Parathyroid adenoma (tissue), 2 donors: ENCODE data around the gene KLK15.

Experiments
- H2AFZ ChIP-seq: fragments of 300-600 bp; sonication (generic); one replicate; pipeline ENCODE4 v1.7.0; 2017; ENCODE audit warnings: antibody characterized with exemption, mild to moderate bottlenecking
- H3K27ac ChIP-seq: fragments of 300-600 bp; sonication (generic); one replicate; pipeline ENCODE4 v1.7.0; 2017
- H3K27me3 ChIP-seq: fragments of 300-600 bp; sonication (generic); one replicate; pipeline ENCODE4 v1.7.0; 2017; ENCODE audit warnings: low read length; ENCODE audit not compliant: control insufficient read depth, insufficient read depth
- H3K36me3 ChIP-seq: fragments of 300-600 bp; sonication (generic); one replicate; pipeline ENCODE4 v1.7.0; 2017; ENCODE audit warnings: low read length; ENCODE audit not compliant: control insufficient read depth, insufficient read depth
- H3K4me1 ChIP-seq: fragments of 300-600 bp; sonication (generic); one replicate; pipeline ENCODE4 v1.7.0; 2017; ENCODE audit warnings: control low read depth
- H3K4me2 ChIP-seq: fragments of 300-600 bp; sonication (generic); one replicate; pipeline ENCODE4 v1.7.0; 2017; ENCODE audit warnings: low read length
- H3K4me3 ChIP-seq: fragments of 300-600 bp; sonication (generic); one replicate; pipeline ENCODE4 v1.7.0; 2017; ENCODE audit warnings: low read depth, low read length
- H3K79me2 ChIP-seq: fragments of 300-600 bp; sonication (generic); one replicate; pipeline ENCODE4 v1.7.0; 2017; ENCODE audit warnings: control low read depth
- H3K9ac ChIP-seq: fragments of 300-600 bp; sonication (generic); one replicate; pipeline ENCODE4 v1.7.0; 2017; ENCODE audit warnings: mild to moderate bottlenecking
- H3K9me3 ChIP-seq: fragments of 300-600 bp; sonication (generic); one replicate; pipeline ENCODE4 v1.7.0; 2017; ENCODE audit warnings: low read length; ENCODE audit not compliant: control insufficient read depth
- TF ChIP-seq, protein P1 (sequence below): fragments of 300-600 bp; sonication (generic); IDR thresholded peaks from one replicate; pipeline ENCODE4 v1.7.0; 2017; ENCODE audit warnings: antibody characterized with exemption, mild to moderate bottlenecking
- donor health status: primary hyperparathyroidism.

KLK15 gene

DNA sequence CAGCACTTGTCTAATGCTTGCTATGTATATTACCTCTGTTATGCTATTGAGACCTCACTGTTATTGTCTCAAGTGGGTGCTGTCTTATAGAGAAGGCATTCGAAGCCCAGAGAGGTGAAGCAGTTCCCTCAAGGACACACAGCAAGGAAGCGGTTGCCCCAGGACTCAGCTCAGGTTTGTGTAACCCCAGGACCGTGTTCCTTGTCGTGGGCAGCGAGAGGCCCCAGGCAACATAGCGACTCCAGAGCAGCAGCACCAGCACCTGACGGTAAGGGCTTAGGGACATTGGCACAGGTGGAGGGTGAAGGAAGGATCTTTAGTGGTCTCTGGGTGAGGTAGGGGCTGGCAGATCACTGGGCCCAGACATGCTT, 2.4 kb downstream of the KLK15 start:
- Histone ChIP-seq H2AFZ (no peak overlapping the region), H3K4me1 (no peaks in the 10 kb centered on the region), H3K36me3 (no peaks in the 10 kb centered on the region), H3K9ac (no peak overlapping the region), H3K4me2 (no peak overlapping the region), H3K4me3 (no peak overlapping the region), H3K79me2 (no peaks in the 10 kb centered on the region), H3K27me3 (no peaks in the 10 kb centered on the region), H3K9me3 (no peaks in the 10 kb centered on the region), H3K27ac (no peak overlapping the region)
- TF ChIP-seq, protein P1, sequence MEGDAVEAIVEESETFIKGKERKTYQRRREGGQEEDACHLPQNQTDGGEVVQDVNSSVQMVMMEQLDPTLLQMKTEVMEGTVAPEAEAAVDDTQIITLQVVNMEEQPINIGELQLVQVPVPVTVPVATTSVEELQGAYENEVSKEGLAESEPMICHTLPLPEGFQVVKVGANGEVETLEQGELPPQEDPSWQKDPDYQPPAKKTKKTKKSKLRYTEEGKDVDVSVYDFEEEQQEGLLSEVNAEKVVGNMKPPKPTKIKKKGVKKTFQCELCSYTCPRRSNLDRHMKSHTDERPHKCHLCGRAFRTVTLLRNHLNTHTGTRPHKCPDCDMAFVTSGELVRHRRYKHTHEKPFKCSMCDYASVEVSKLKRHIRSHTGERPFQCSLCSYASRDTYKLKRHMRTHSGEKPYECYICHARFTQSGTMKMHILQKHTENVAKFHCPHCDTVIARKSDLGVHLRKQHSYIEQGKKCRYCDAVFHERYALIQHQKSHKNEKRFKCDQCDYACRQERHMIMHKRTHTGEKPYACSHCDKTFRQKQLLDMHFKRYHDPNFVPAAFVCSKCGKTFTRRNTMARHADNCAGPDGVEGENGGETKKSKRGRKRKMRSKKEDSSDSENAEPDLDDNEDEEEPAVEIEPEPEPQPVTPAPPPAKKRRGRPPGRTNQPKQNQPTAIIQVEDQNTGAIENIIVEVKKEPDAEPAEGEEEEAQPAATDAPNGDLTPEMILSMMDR, result no peak

DNA sequence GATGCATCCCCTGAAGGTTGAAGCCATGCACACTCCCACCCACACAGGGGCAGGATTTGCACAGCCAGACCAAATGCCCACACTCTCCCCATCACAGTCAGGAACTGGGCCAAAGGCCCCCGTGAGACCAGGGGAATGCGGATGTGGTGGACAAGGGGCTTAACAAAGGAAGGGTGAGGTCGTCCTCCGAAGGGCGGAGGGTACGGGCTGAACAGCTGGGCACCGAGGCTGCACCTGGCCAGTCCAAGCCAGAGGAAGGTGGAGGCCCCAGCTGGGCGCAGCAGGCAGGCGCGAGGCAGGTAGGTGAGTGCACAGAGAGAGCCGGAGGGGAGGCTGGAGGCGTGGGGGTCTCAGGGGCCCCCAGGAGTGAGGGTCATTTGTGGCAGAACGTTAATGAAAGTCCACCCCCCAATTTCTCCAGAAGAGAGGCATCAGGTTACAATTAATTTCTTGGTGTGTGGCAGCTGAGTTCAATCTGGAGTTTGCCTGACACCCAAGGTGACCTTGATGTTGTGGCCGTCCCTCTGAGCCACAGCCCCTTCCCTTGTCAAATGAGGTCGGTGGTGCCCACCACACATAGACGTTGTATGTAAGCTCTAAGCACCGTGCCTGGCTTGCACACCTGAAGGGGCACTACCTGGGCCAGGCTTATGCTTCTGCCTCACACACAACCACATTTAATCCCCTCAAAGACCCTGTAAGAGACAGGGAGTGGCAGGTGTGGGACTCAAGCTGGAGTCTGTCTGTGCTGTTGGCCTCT, 2.9 kb downstream of the KLK15 start:
- Histone ChIP-seq H3K79me2 (no peaks in the 10 kb centered on the region), H3K4me3 (no peak overlapping the region), H3K36me3 (no peaks in the 10 kb centered on the region), H2AFZ (no peak overlapping the region), H3K9ac (no peak overlapping the region), H3K27ac (no peak overlapping the region), H3K9me3 (no peaks in the 10 kb centered on the region), H3K27me3 (no peaks in the 10 kb centered on the region), H3K4me1 (no peaks in the 10 kb centered on the region), H3K4me2 (no peak overlapping the region)
- TF ChIP-seq, protein P1, result no peak

DNA sequence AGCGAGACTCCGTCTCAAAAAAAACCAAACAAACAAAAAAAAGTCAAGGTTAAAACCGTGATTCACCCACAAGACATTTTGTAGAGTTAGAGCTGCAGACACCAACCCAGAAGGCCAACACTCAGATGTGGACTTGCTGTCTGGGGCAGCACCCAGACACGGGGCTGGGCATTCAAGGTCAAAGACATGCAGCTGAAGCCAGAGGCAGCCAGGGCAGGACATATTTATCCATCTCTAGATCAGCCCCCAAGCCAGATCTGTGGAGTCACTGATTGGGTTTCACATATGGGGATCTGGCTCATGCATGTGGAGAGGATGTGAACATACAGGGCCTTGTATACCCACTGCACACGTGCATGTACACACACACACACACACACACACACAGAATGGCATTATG, 3.6 kb downstream of the KLK15 start:
- no peak overlapping the region for H3K4me2 ChIP-seq
- H3K36me3 ChIP-seq, result no peaks in the 10 kb centered on the region
- H3K27me3 ChIP-seq, result no peaks in the 10 kb centered on the region
- H3K4me3 ChIP-seq, result no peak overlapping the region
- no peak overlapping the region for H2AFZ ChIP-seq
- H3K9me3 ChIP-seq, result no peaks in the 10 kb centered on the region
- TF ChIP-seq, protein P1, result no peak
- no peak overlapping the region for H3K27ac ChIP-seq
- no peak overlapping the region for H3K9ac ChIP-seq
- no peaks in the 10 kb centered on the region for H3K4me1 ChIP-seq
- no peaks in the 10 kb centered on the region for H3K79me2 ChIP-seq

DNA sequence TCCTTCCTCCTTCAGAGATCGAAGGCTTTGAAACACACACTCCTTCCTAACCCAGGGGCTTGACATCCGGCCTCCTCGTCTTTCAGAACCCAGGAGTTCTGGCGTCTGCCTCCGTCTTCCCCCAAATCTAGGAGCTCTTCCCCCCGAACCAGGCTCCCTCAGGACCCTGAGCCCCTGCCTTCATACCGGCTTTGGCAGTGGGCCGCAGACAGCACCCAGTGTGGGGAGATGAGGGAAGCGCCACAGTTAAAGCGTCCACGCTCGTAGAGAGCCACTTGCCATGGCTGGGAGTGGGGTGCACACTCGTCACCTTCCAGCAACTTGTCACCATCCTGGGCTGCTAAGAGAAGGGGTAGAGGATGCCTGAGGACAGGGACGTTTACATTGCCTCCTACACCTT, 5.9 kb downstream of the KLK15 start:
- no peaks in the 10 kb centered on the region for H3K27me3 ChIP-seq
- no peaks in the 10 kb centered on the region for H3K36me3 ChIP-seq
- no peak overlapping the region for H3K9ac ChIP-seq
- H3K27ac ChIP-seq, result no peak overlapping the region
- H3K4me2 ChIP-seq, result no peak overlapping the region
- no peaks in the 10 kb centered on the region for H3K9me3 ChIP-seq
- H2AFZ ChIP-seq, result no peak overlapping the region
- H3K4me1 ChIP-seq, result no peaks in the 10 kb centered on the region
- H3K79me2 ChIP-seq, result no peaks in the 10 kb centered on the region
- TF ChIP-seq, protein P1, result no peak
- H3K4me3 ChIP-seq, result no peak overlapping the region
